NCI-H460 (cell line): ENCODE measurements around the gene AMOT. TPM values are rescaled to one million over a fixed set of nuclear protein-coding genes. Genes with fewer than 3 reads are reported as not detected.

Experiments
- DNase-seq: peaks from one replicate; pipeline ENCODE4 v3.0.0-alpha.2; 2016; ENCODE audit warnings: low read depth; ENCODE audit errors: extremely low read depth
- total RNA-seq: library from RNA; depleted of rRNA; stranded (reverse); fragments of >200 nt; shearing (Covaris generic); gene quantifications from 2 replicates; pipeline ENCODE4 v1.2.3, GENCODE V29; 2014

Gene AMOT
- total RNA-seq, 1 experiment from 2014 or later, result 2.0 TPM

DNA sequence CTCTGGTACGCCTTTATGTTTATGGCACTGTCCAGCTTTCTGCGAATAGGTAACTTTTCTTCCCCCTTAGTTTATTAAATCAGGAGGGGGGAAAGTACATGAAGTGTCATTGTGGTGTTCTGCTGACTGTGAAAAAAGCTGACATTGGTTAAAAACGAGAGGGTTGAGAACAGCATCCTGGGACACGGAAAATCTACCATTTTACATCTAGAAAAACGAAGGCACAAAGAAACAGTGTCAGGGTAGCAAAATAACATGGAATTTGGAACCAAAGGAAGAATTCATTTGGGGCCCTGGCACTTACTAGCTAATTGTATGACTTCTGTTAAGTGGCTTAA, 1.2 kb upstream of the AMOT start:
- no peak for DNase-seq

DNA sequence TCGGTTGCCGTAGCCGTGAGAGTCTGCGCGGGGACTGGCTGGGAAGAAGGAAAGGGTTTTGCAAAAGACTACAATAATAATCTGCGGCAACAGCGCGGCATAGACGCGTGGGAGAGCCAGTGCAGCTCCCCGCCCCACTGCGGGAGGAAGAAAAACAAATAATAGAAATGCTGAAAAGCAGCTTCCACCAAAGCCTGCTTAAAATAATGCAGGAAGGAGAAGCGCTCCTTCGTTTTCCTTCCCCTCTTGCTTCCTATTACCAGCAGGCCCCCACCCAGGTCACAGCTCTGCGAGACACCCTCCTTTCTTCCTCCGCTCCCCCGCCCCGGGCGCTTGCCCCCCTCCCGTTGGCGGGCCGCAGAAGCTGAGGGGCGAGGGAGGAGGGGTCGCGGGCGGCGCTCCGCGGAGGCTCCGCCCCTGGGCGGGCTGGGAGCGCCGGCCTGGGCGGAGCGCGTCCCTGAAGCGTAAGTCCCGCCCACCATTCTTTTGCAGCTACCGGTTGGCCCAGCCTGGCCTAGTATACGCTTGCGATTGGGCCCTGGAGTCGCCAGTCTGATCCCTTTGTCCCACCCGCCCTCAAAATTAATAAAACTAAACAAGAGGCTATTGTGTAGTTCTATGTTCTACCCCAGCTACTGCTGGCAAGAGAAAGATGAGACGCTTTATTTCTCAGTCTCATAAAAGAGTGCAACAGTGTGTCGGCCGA, 636 bp upstream of the AMOT start:
- DNase-seq, result peak; percentile 79

DNA sequence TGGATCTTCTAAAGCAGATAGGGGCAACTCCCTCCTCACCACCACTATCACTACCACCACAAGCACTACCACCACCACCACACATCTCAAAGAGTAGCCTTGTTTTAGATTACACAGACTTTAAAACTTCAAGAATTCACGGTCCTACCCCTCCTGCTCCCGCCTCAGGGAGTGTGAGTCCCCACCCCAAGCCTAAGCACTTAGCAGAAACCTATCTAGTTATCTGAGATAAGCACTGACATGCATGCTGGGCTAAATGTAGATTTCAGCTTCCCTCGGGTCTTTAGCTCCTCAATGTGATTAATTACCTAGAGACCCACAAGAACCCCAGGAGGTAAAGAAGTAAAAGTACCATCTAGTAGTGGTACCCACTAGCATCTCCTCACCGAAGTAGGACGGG, 775 bp downstream of the AMOT start:
- DNase-seq, result no peak

DNA sequence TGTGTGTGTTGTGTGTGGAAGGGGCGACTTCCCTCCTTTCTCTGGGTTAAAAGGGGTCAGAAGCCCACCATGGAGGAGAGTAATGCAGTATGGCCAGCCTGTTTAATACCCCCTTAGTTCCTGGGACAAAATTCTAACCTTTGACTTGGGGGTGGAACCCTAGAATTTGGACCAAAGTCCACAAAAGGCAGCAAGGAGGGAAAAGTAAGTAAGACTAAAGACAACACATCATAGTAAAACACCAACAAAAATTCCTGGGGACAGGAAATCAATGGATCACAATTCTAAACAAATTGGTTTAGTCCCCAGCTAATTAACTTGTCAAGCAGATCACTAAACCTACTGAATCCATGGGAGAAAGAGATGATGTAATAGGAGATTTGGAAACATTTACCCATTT, 3.1 kb downstream of the AMOT start:
- DNase-seq, result no peak

DNA sequence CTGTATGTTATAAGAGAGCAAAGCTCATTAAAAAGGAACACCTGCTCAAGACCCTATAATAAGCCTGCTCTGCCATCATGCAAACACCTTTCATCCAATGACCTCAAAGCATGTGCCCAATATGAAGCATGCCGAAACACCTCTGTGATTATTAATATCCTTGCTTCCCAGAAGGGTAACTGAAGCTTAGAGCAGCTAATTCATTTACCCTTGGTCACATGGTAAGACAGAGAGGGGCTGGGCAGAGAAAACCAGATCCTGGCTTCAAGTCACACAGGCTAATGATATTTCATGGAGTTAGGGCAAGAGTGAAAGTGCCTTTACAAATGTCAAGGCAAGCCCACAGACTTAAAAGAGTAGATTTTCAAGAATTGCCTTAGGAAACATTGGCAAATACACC, 5.6 kb downstream of the AMOT start:
- DNase-seq, result no peak

DNA sequence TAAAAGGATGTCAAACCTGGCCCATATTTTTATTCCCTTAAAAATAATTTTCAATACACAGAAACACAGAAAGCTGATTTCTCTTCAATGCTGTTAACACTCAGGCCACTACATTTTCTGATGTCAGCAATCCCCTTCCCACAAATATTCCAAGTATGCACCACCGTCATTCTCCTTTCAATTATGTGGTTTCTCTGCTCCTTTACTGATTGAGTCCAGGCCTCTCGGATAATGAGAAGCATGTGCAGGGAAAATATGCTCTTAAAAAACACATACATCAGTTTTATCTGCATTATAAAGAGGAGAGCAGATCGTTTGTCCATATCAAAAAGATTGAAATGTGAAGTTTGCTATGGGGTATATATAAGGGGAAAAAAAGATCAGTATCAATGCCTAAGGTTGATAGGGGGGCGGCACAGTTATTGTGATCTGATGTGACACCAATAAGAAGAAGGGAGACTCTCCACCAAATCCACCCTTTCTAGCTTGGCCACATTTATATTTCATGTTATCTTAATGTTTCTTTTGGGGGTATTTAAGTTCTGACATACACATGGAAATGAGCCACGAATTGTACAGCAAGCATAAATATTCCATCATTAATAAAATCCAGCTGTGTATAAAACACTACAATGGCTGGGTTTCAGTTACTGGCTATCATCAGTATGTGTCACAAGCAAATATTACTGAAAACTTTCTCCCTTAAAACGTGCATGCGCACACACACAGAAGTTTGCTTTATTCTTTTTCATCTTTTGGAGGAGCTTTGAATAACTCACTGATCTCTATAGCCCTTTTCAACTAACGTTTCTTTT, 6.4 kb downstream of the AMOT start:
- DNase-seq, result no peak

DNA sequence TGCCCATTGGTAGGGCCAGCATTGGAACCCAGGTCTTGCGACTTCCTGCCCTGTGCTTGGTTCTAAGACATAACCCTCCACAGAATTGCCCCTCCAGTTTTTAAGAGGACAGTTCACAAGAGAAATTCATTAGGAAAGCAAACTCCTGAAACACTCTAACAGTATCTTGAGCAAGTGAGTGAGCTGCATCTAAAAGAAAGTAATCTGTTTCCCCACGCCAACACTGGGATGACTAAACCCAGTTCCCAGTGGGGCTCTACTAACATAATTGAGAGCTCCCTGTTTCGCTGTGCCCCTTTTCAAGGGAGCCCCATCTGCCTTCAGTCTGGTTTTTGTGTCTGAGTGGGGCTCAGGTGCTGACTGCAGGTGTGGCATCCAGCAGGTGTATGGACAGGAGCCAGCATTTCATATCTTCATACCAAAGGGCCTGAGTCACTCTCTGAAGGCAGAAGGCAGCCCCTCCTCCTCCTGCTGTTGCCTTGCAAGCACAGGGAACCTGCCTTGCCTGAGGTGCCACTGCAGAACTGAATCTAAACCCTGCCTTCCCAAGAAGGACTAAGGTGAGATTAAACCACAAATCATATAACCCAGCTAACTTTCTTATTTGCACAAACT, 8.0 kb downstream of the AMOT start:
- DNase-seq, result no peak

DNA sequence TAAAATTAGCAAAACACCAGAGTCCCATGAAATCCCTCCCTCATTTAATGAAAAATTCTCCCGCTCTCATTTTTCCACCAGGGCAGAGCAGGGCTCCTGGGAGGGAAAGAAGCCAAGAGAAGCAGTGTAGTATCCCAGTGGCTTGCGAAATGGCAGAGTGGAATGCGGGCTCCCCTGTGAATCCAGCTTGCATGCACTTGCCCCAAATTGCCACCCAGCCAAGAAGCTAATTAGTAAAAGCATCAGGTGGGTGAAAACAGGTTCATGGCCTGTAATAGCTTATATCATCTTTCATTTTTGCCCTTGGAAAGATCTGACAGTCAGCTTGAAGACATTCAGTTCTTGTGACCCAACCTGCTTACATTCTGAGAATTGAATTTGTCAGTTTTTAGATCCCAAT, 10.1 kb downstream of the AMOT start:
- DNase-seq, result no peak

DNA sequence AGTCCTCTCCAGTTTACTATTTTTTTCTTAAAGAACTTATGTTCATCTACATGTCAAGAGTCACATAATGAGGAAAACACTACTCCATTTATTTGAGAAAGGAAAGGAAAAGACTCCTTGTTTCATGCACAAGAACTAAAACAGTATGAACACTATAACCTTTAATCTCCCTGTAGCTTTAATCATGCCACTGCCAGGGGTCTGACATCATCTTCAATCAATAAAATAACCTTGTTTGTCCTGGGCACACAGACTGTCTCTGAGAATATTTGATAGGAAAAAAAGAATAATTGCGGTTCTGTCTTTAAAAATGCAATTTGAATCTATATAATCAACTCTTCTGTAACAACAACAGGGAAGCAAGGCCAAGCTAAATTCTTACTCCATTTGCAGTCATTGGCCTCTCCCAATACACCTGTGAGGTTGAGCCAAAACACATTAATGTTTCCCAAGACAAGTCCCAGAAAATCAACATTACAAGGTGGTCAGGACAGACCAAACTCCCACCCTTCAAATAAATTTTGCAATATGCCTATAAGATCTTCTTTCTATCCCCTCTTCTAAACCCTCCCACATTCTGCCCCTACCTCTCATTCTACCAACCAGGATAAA, 13.2 kb downstream of the AMOT start:
- no peak for DNase-seq

DNA sequence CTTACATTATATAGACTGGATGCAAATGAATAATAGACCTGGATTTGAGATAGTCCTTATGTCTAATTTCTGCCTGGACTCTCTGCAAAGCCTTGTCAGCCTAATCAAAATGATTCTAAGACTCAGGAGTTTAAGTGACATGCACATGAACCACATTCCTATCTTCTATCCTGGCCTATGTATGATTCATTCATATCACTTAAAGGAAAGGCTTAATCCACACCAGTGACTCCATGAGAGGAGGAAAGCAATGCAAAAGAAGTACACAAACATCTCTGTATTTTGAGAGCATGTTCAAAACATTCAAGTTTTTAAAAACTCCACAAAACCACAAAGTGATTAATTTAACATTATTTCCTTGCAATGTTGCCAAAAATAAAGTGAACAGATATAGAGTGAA, 14.6 kb downstream of the AMOT start:
- DNase-seq, result no peak

DNA sequence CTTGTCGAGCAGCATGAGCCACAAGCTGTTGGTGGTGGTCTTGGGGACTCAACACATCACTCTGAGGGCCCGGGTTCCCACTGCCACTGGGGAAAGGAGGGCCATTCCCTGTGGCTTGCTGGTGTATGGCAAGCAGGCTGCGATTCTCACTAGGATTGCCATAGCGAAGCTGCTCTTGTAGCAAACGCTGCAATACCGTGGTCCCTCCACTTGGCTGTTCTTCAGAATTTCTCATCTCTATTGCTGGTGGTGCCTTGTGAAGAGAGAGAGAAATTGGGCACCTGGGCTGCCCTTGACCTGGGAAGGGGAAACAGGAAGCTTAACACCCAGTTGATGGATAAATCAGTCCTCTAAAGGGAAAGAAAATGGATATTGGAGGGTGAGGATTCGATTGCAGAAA, 17.7 kb downstream of the AMOT start:
- no peak for DNase-seq

DNA sequence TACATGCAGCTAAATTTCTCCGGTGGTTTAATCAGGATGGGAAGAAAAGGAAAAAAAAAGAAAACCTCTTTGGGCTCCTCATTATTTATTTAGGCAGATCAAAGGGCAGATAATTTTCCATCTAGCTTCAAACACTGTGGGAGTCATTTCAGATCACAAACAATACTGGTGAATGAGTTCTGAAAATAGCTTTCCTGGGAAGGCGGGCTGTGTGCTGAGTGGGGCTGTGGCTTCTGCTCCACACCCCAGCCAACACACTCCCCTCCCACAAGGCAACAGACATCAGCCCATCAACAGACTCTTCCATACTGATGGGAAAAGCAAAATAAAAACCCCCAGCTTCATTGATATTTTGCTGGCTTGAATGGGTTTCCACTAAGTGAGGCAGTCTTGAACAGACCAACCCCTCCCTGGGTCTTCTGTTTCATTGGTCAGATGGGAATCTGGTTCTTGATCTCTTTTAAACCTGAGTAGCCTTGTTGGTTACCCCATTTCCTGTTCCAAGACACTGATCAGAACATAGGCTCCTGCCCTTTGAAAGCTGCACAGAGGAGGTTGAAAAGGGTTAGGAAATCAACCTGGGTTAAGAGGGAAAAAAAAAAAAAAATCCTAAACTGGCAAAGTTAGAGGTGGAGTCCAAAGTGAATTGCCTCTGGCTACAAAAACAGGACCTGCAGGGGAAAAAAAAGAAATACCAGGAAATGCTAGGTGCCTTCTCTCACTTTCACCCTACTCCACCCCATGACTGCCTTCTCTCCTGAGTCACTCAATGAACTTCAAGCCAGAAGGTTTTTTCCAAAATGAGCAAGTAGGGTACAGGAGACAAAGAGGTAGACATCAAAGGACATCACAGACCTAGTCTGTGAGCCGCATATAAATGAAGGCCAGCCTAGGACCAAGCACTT, 20.0 kb downstream of the AMOT start:
- no peak for DNase-seq

DNA sequence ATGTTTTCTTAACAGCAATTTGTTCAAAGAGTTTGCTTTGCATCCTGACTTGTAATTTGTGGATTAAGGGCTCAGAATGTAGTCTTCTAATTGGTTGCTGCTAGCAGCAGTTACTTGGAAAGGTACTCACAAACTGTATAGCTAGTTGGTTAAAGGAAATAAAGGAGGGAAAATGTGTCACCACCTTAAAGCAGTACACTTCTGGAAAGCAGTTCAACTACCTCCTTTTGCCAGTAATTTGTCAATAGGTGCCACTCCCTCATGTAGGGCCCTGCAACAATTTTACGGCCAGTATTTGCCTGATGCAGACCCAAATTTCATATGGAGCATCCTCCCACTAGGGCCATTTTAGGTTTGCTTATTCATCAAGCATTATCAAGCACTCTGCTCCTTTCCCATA, 20.8 kb downstream of the AMOT start:
- no peak for DNase-seq

DNA sequence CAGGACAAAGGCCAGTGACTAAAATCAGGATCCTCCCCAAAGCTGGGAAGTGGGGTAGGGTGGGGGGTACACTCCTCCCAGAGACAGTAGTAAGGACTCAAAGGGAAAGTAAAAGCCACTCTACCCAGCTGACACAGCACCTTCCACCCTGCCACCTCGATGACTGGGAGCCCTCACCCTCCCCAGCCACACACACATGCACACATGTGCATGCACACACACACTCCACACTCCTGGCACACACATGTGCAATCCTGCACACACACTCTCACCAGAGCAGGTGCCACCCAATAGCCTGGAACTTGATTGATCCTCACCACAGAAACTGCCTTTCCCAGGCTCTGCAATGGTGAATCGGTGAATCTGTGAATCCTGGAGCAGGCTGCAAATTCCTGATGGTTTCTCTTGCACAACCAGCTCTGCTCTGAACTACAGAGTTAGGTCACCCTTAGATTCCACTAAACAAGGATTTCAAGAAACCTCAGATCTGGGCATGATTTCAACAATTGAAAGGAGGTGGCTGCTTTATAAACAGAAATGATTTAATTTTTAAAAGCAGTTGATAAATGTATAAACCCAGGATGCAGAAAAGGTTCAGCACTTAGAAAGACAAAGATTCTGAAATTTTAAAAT, 21.5 kb downstream of the AMOT start:
- DNase-seq, result no peak

DNA sequence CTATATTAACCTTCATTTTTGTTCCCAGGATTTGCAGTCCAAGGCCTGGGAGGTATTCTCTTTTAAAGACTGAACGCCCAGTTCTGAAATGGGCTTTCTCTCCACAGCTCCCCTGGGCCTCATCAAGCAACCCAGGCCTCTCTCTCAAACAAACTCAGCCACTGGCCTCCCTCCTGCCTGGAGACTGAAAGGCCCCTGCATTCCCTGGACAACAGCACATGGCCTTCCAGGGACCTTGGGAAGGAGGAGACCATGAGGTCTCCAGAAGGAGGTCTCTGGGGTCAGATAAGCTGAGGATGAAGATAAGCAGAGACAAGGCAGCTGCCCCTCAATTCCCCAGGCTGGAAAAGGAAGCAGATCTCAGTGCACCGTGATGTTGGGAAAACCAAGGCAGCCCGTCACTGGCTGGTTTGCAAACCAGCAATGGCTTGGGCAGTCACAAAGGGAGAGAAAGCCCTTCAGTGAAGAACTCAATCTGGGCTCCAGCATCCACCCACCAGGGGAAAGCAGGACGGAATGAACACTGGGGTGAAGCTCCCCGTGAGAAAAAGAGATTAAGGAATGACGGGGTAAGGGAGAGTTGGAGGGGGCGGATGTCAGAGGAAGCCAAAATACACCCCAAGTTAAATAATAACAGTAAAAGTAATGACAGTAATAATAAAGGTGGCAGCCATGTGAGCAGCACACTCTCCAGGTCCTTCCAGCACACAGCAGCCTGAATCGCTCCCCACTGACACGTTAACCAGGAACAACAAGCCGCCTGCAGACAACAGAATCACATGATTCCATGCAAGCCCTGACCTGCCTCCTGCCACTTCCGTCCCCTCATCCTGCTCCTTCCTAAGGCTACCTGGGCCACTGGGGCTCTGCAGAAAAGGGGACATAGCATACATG, 22.3 kb downstream of the AMOT start:
- DNase-seq, result no peak

DNA sequence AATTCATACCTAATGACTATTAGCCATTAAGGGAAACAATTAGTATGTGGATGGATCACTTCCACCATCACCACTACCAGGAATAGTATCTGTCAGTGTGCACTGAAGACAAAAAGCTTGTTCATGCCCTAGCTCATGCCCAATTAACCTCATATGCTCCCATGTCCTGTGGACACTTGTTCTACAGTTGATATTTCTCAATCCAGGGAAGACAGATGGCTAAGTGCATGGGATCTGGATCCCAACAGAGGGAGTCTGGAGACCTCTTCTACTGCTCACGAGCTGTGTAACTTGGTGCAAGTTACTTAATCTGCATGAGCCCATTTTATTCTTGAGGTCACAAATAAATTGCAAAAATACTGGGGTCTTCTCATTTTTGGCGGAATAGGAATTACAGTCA, 23.7 kb downstream of the AMOT start:
- DNase-seq, result no peak

DNA sequence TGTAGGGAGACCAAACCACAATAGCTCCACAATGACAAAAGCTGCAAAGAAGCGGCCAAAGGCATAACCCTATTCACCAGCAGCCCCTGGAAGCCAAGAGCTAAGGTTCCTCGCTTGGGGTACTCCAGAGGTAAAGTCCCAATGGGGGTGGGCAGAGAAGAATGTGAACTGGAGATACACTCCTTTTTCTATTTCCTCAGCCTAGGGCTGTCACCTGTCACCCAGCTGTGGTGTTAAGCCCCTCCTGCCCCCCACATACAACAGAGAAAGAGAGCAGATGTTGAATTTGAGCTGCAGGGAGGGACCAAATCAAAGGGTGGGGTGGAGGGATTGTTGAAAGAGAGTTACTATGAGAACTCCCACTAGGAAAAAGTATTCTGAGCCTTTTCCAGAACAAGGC, 26.1 kb downstream of the AMOT start:
- DNase-seq, result no peak

DNA sequence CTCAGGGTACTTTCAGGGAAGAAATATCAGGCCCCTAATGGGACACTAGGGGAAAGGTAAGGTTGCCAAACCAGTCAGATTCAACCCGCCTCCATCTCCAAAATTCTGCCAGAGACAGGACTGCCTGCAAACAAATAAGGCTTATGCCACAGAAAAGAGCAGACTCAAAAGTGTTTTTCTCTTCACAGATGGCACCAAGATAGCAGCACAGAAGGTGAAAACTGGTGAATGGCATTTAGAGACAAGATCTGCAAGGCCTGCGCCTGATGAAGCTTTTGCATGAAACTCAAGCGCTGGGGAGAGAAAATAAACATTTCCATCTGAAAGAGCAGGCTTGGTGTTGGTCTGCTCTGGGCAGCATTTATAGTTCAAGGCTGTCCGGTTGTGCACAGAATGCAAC, 27.9 kb downstream of the AMOT start:
- DNase-seq, result no peak

DNA sequence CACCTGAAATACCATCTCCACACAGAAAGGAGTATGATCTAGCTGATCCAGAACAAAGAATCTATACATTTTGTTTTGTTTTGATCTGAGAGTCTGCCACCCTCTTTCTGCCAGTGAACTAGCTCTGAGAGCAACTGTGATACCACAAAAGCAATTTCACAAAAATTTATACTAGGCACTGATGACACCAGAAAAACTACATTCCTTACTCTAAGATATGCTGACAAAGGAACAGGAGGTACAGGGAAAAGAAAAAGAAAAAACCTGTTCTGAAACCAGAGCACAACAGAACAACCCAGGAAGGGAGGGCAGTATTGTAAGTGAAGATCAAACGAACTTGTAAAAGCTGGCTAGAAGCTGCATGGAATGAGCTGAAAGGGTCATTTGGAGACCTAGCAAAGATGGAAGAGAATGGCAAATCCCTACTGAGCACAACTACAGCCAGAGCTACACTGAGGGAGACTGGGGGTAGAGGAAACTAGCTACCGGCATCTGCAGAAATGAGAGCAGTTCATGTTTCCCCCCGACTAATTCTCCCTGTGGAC, 31.9 kb downstream of the AMOT start:
- no peak for DNase-seq
